HT1080 (cell line): ENCODE measurements around the gene IRF3. TPM values are rescaled to one million over a fixed set of nuclear protein-coding genes. Genes with fewer than 3 reads are reported as not detected.
"Not testable (repeated sequence)": the region's sequence is repeated elsewhere in the genome, so short reads cannot be mapped to it uniquely, and the experiment has no call there.

Source experiments
- DNase-seq: peaks from one replicate; pipeline ENCODE4 v3.0.0-alpha.2; 2015; ENCODE audit warnings: low read depth
- small RNA-seq: library from RNA; depleted of rRNA; stranded (forward); fragments of <200 nt; gene quantifications from one replicate; pipeline ENCODE3, GENCODE V24; 2014
- total RNA-seq: library from RNA; depleted of rRNA; stranded (reverse); fragments of >200 nt; shearing (Covaris generic); gene quantifications from 2 replicates; pipeline ENCODE4 v1.2.3, GENCODE V29; 2014; rRNA removed

The IRF3 gene
- total RNA-seq, 1 experiment from 2014 or later, result 55.9 TPM

GRCh38 chr19:49624967-49625910 is 40.4 kb downstream of the IRF3 start:
- no peak for DNase-seq

DNA sequence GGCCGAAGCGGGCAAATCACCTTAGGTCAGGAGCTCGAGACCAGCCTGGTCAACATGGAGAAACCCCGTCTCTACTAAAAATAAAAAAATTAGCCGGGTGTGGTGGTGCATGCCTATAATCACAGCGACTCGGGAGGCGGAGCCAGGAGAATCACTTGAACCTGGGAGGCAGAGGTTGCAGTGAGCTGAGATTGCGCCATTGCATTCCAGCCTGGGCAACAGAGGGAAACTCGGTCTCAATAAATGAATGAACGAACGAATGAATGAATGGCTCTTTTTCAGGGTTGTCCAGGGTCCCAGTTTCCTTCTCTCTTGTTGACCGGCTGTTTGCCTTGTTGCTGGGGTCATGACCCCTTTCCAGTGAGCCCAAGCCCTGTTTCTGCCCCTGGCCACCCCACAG is 47.8 kb downstream of the IRF3 start:
- DNase-seq, result not testable (repeated sequence)

DNA sequence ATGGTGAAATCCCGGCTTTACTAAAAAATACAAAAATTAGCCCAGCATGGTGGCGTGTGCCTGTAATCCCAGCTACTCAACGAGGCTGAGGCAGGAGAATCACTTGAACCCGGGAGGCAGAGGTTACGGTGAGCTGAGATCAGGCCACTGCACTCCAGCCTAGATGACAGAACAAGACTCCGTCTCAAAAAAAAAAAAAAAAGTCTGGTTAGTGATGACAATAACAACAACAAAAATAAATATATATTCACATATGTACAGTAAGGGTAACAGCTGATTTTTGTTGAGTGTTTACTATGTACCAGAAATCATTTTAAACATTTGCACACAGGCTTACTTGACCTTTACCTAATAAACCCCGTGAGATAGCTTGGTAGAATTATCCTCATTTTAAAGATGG is 48.7 kb downstream of the IRF3 start:
- DNase-seq, result no peak

DNA sequence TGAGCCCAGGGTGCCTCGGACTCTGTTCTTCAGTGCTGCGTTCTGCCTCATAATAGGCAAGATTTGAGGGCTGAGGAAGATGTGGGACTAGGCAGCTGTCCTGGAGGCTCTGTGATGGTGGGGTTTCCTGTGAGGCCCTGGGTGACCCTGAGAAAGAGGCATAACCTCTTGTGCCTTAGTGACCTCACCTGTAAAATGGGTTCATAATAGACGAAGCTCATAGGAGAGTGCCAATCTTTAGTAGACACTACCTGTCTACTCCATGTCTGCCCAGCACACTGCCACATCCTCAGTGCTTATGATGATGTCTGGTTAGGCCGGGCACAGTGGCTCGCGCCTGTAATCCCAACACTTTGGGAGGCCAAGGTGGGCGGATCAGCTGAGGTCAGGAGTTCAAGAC is 49.1 kb downstream of the IRF3 start:
- DNase-seq, result no peak

DNA sequence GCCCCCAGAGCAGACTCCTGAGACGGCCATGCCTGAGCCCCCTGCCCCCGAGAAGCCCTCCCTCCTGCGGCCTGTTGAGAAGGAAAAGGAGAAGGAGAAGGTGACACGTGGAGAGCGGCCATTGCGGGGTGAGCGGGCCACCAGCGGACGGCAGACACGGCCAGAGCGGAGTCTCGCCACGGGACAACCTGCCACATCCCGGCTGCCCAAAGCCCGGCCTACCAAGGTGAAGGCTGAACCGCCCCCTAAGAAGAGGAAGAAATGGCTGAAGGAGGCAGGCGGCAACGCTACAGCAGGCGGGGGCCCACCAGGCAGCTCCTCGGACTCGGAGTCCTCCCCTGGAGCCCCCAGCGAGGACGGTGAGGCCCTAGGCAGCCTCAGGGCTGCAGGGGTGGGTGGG is 49.8 kb downstream of the IRF3 start:
- no peak for DNase-seq

- DNase-seq, result peak; percentile 98
Observed at GRCh38 chr19:49614096-49614833, 51.4 kb downstream of the IRF3 start.

DNA sequence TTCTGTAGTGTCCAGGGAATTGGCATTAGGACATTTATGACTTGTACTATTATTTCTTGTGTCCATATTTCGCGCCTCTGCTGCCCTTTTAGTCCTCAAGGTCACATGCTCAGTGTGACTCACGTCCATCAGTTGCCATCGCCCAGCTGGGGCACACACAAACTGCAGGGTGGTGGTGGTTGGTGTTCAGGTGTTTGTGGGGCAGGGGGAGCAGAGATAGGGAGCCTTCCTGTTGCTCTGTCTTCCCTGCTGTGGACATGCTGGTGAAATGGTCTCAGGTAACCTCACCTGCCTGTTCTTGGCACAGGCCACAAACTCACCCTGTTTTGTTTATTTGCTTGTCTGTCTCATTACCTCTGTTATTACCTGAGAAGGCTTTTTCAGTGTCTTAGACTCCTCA is 52.3 kb downstream of the IRF3 start:
- peak; percentile 68 for DNase-seq

Small RNAs within 50 kb of the gene (small RNA-seq; reads per million reads assigned to genes)
- gene MIR5088, result not detected

Other genes with a start within 250 kb of the IRF3 start
- not detected in 2 replicates for gene PTH2, start 242.4 kb downstream of the IRF3 start, total RNA-seq
- not detected in 2 replicates for gene GFY, start 240.5 kb downstream of the IRF3 start, total RNA-seq
- gene SLC17A7, start 224.3 kb downstream of the IRF3 start, total RNA-seq, result 0.07 and 1.7 TPM in 2 replicates
- 203 and 223 TPM in 2 replicates for gene PIH1D1, start 214.0 kb downstream of the IRF3 start, total RNA-seq
- gene ALDH16A1, start 212.6 kb downstream of the IRF3 start, total RNA-seq, result 55.1 and 75.5 TPM in 2 replicates
- 6.8 and 7.3 TPM in 2 replicates for gene FLT3LG, start 191.6 kb downstream of the IRF3 start, total RNA-seq
- 5,406 and 6,095 TPM in 2 replicates for gene RPL13A, start 178.2 kb downstream of the IRF3 start, total RNA-seq
- gene RPS11, start 169.4 kb downstream of the IRF3 start, total RNA-seq, result 2,830 and 3,374 TPM in 2 replicates
- gene FCGRT, start 153.2 kb downstream of the IRF3 start, total RNA-seq, result 3.9 and 8.7 TPM in 2 replicates
- 11.7 and 13.7 TPM in 2 replicates for gene RCN3, start 137.9 kb downstream of the IRF3 start, total RNA-seq
- gene NOSIP, start 85.3 kb downstream of the IRF3 start, total RNA-seq, result 140 and 203 TPM in 2 replicates
- gene PRRG2, start 84.5 kb downstream of the IRF3 start, total RNA-seq, result 0.70 and 1.1 TPM in 2 replicates
- gene PRR12, start 74.7 kb downstream of the IRF3 start, total RNA-seq, result 3.4 and 6.5 TPM in 2 replicates
- 23.5 and 26.7 TPM in 2 replicates for gene RRAS, start 25.7 kb downstream of the IRF3 start, total RNA-seq
- 21.2 and 31.7 TPM in 2 replicates for gene SCAF1, start 23.6 kb downstream of the IRF3 start, total RNA-seq
- gene BCL2L12, start 76 bp upstream of the IRF3 start, total RNA-seq, result 21.2 and 26.0 TPM in 2 replicates
- gene PRMT1, start 11.4 kb upstream of the IRF3 start, total RNA-seq, result 540 and 551 TPM in 2 replicates
- gene ADM5, start 23.7 kb upstream of the IRF3 start, total RNA-seq, result 9.6 and 11.1 TPM in 2 replicates
- gene CPT1C, start 25.3 kb upstream of the IRF3 start, total RNA-seq, result 0.84 TPM in 1 of 2 replicates, not detected in the other
- not detected in 2 replicates for gene TSKS, start 97.4 kb upstream of the IRF3 start, total RNA-seq
- gene AP2A1, start 101.1 kb upstream of the IRF3 start, total RNA-seq, result 63.5 and 75.0 TPM in 2 replicates
- 69.5 and 72.2 TPM in 2 replicates for gene FUZ, start 147.4 kb upstream of the IRF3 start, total RNA-seq
- 15.3 and 18.7 TPM in 2 replicates for gene MED25, start 152.4 kb upstream of the IRF3 start, total RNA-seq
- gene PTOV1, start 185.3 kb upstream of the IRF3 start, total RNA-seq, result 63.8 and 77.1 TPM in 2 replicates
- gene PNKP, start 201.7 kb upstream of the IRF3 start, total RNA-seq, result 55.5 and 57.2 TPM in 2 replicates
- 30.4 and 46.2 TPM in 2 replicates for gene AKT1S1, start 211.5 kb upstream of the IRF3 start, total RNA-seq
- gene TBC1D17, start 211.8 kb upstream of the IRF3 start, total RNA-seq, result 5.5 and 9.8 TPM in 2 replicates
- 0.13 and 0.24 TPM in 2 replicates for gene IL4I1, start 231.0 kb upstream of the IRF3 start, total RNA-seq